ENCODE data around the gene TRAPPC12.

Gene TRAPPC12

DNA sequence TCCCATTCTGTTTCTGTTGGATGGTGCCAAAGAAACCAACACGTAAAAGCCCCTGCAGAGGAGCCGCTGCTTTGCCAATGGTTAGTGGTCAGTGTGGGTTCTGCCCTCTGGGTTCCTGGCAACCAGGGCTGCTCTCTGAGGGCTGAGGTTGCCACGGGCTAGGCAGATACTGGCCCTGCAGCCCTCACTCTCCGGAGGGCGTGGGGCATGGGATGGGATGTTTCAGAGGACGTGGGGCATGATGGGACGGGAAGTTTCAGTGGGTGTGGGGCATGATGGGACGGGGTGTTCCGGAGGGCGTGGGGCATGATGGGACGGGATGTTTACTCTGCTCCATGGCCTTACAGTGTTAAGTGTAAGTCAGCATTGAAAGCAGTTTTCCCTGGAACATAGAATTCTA is 105.7 kb downstream of the TRAPPC12 start:
- no peak overlapping the region for H3K27ac ChIP-seq

GRCh38 chr2:3486047-3487027 is 106.8 kb downstream of the TRAPPC12 start:
- H3K27ac ChIP-seq = no peak overlapping the region
- H3K36me3 ChIP-seq (ENCODE audit: insufficient read depth) = no peaks in the 10 kb centered on the region
- no peak for TF ChIP-seq CTCF (conservative IDR thresholded peaks at IDR 0.05; ENCODE audit: low read depth, low read length)
- H3K79me2 ChIP-seq (ENCODE audit: insufficient read depth, low read depth) = no peaks in the 10 kb centered on the region
- H3K4me3 ChIP-seq (IDR thresholded peaks at IDR 0.05; ENCODE audit: insufficient read depth, low read depth, low read length) = no peak overlapping the region
- no peaks in the 10 kb centered on the region for H4K20me1 ChIP-seq (ENCODE audit: insufficient read depth)
- no peaks in the 10 kb centered on the region for H3K27me3 ChIP-seq (ENCODE audit: insufficient read depth, low read depth)
- no peak overlapping the region for H2AFZ ChIP-seq (ENCODE audit: low read depth)
- no peaks in the 10 kb centered on the region for H3K4me1 ChIP-seq (ENCODE audit: low read depth, poor library complexity, severe bottlenecking)
- H3K4me2 ChIP-seq = no peak overlapping the region
- H3K9ac ChIP-seq = no peak overlapping the region

More for the DNA sequence above, 105.7 kb downstream of the TRAPPC12 start:
- Histone ChIP-seq H4K20me1 (ENCODE audit: insufficient read depth) (no peaks in the 10 kb centered on the region), H2AFZ (ENCODE audit: low read depth) (no peak overlapping the region), H3K4me1 (ENCODE audit: low read depth, poor library complexity, severe bottlenecking) (no peaks in the 10 kb centered on the region), H3K79me2 (ENCODE audit: insufficient read depth, low read depth) (no peaks in the 10 kb centered on the region), H3K4me3 (IDR thresholded peaks at IDR 0.05; ENCODE audit: insufficient read depth, low read depth, low read length) (no peak overlapping the region), H3K4me2 (no peak overlapping the region), H3K9ac (no peak overlapping the region), H3K36me3 (ENCODE audit: insufficient read depth) (no peaks in the 10 kb centered on the region), H3K27me3 (ENCODE audit: insufficient read depth, low read depth) (no peaks in the 10 kb centered on the region)
- no peak for TF ChIP-seq CTCF (conservative IDR thresholded peaks at IDR 0.05; ENCODE audit: low read depth, low read length)

GRCh38 chr2:3487028-3487425 is 107.5 kb downstream of the TRAPPC12 start:
- Histone ChIP-seq H4K20me1 (ENCODE audit: insufficient read depth) (no peaks in the 10 kb centered on the region), H3K4me2 (no peak overlapping the region), H3K4me1 (ENCODE audit: low read depth, poor library complexity, severe bottlenecking) (no peaks in the 10 kb centered on the region), H3K9ac (no peak overlapping the region), H3K79me2 (ENCODE audit: insufficient read depth, low read depth) (no peaks in the 10 kb centered on the region), H3K27me3 (ENCODE audit: insufficient read depth, low read depth) (no peaks in the 10 kb centered on the region), H2AFZ (ENCODE audit: low read depth) (no peak overlapping the region), H3K4me3 (IDR thresholded peaks at IDR 0.05; ENCODE audit: insufficient read depth, low read depth, low read length) (no peak overlapping the region), H3K36me3 (ENCODE audit: insufficient read depth) (no peaks in the 10 kb centered on the region), H3K27ac (no peak overlapping the region)
- no peak for TF ChIP-seq CTCF (conservative IDR thresholded peaks at IDR 0.05; ENCODE audit: low read depth, low read length)

- H3K4me2 ChIP-seq = no peak overlapping the region
- no peaks in the 10 kb centered on the region for H3K27me3 ChIP-seq (ENCODE audit: insufficient read depth, low read depth)
- H3K36me3 ChIP-seq (ENCODE audit: insufficient read depth) = no peaks in the 10 kb centered on the region
- no peak for TF ChIP-seq CTCF (conservative IDR thresholded peaks at IDR 0.05; ENCODE audit: low read depth, low read length)
- no peak overlapping the region for H3K27ac ChIP-seq
- H3K79me2 ChIP-seq (ENCODE audit: insufficient read depth, low read depth) = no peaks in the 10 kb centered on the region
- no peak overlapping the region for H3K9ac ChIP-seq
- H3K4me1 ChIP-seq (ENCODE audit: low read depth, poor library complexity, severe bottlenecking) = no peaks in the 10 kb centered on the region
- no peaks in the 10 kb centered on the region for H4K20me1 ChIP-seq (ENCODE audit: insufficient read depth)
- H2AFZ ChIP-seq (ENCODE audit: low read depth) = no peak overlapping the region
- no peak overlapping the region for H3K4me3 ChIP-seq (IDR thresholded peaks at IDR 0.05; ENCODE audit: insufficient read depth, low read depth, low read length)
Observed at GRCh38 chr2:3487432-3487831, 107.9 kb downstream of the TRAPPC12 start.
